ENCODE measurements around the gene SUSD4.

Gene SUSD4

DNA sequence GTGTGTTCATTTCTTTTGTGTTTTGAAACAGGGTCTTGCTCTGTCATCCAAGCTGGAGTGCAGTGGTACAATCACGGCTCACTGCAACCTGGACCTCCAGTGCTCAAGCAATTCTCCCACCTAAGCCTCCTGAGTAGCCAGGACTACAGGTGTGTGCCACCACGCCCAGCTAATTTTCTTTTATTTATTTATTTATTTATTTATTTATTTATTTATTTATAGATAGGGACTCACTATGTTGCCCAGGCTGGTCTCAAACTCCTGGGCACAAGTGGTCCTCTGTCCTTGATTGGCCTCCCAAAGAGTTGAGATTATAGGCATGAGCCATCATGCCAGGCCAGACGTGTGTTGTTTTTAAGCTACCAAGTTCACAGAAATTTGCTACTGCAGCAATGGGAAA lies 177.2 kb downstream of the SUSD4 start:
- no peak for DNase-seq (ENCODE audit: low read depth in 2 of 2)

DNA sequence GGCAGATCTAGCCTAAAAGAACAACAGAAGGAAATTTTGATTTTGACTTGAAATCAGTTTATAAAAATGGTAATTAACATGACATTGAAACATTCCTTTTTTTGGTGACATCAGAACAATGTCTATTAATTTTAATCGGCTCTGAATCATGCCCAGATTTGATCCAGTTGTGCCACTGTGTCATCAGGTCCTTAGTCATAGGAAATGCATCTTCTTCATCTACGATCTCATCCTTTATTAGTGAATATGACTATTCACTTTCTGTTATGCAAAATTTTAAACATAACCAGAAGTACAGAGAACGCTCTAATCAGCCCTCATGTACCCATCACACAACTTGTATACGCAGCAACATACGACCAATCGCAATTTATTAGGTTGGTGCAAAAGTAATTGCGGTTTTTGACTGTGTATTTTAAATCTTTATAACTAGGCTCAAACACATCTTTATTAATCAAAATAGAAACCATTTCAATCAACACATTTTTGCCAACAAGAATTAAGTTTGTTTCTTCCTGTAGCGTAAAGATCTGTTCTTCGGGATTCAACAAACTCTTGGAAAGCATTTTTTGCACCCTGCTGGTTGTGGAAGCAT lies 180.6 kb downstream of the SUSD4 start:
- DNase-seq (ENCODE audit: low read depth in 2 of 2), result no peak

DNA sequence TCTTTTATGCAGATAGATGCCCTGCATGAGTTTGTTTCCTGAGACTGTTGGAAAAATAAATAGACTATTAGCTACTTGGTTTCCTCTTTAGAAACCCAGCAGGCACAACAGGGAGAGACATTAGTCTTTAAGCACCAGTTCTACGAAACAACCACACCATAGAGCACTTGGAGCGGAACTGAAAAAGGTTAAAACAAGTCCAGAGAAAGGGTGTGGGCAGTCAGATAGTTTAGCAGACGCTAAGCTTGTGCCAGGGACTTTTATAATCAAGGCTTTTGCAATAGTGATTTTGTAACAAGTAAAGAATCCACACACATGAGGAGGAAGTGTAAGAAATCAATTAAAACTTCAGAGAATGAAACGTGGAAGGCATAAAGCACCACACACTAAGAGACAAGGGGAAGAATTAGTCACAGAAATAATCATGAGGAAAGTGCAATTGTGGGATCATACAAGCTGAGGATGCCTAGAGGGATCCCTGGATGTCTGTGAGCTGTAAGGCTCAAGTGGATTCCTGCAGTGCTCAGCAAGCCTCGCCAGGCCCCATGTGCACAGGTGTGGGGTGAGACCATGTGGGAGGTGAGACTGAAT lies 183.2 kb downstream of the SUSD4 start:
- DNase-seq (ENCODE audit: low read depth in 2 of 2), result no peak

DNA sequence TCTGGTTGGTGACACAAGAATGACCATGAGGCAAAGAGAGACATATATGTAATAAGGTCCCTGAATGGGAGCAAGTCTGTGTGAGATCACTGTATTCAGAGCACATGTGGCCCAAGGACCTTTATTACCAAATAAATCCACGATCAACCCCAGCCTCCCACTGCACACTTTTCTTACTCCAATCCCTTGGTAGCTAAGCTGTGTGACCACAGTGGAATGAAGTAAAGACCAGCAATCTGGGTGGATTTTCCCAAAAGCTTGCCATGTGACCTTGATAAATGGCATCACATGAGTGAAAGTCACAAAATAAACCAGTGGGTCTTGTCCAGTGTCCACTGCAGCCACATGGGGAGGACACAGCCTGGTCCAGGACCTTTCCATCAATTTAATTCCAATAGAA lies 184.2 kb downstream of the SUSD4 start:
- DNase-seq (ENCODE audit: low read depth in 2 of 2), result no peak

DNA sequence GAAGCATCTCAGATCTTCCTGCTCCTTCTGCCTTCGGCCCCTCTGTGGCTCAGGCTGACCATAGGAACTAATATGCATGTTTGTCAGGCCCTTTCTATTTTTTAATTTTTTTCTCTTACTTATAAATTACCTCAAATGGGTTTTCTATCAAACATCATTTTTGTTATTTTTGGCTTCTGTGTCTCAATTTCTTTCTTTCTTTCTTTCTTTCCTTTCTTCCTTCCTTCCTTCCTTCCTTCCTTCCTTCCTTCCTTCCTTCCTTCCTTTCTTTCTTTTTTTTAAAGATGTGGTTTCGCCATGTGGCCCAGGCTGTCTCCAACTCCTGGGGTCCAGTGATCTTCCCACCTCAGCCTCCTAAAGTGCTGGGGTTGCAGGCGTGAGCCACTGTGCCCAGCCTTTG lies 184.7 kb downstream of the SUSD4 start:
- no peak for DNase-seq (ENCODE audit: low read depth in 2 of 2)

DNA sequence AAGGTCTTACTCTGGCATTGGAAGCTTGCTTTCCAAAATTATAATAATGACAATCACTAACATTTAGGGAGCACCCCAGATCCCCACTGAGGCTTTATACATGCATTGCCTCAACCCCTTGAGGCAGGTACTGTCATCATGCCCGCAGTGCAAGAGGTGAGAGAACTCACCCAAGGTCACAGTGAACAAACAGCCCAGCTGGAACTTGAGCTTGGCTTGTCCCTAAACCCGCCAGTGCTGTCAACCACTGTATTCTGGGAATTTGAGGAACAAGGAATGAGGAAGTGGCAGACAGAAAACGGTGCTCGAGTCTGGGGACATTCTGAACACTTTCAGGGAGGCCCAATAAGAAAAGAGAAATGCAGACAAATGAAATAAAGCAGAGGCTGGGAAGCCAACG lies 186.3 kb downstream of the SUSD4 start:
- no peak for DNase-seq (ENCODE audit: low read depth in 2 of 2)

DNA sequence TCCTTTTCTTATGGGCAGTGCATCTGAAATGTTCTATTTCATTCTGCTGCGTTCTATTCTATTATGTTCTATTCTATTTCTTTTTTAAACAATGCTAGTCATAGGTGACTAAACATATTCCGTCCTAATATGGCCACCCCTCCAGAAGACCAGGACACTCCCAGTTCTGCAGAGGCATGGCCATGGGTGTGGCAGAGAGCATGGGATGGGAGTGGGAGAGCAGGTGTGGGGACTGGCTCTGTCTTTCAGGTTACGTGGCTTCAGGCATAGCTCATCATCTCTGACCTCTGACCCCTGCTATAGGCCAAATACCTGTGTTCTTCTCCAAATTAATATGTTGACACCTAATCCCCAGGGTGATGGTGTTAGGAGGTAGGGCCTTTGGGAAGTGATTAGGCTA lies 187.5 kb downstream of the SUSD4 start:
- DNase-seq (ENCODE audit: low read depth in 2 of 2), result no peak

DNA sequence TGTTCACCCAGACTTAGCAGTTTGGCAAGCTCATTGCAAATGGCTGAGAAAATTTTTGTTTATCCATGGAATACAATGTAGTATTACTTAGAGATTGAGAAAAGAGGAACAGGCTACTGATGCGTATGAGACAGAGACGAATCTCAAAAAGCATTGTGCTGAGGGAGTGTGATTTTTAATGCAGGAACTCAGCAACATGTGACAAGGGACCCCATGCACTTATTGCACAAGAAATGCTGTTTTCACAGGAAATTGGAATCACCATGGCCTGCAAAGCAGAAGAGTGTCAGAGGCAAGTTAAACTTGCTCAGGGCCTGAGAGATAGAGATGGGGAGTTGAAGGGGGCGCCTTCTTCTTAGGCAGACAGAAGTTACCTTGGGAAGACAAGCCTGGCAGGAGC lies 188.3 kb downstream of the SUSD4 start:
- no peak for DNase-seq (ENCODE audit: low read depth in 2 of 2)

DNA sequence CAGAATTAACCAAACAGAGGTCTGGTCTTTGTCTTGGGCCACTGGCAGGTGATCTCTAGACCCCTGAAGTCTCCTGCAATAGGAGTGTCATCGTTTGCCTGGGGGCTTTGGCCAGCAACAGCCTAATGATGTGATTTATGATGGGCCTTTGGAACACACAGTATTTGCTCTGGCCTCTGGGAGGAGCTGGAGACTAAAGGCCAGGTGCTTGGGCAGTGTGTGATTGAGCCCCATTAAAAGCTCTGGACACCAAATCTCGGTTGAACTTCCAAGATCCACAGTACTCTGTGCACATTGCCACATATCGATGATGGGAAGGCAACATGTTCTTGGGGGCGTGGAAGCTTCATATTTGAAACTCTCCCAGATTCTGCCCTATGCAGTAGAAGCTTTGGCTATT lies 188.9 kb downstream of the SUSD4 start:
- DNase-seq (ENCODE audit: low read depth in 2 of 2), result no peak

Measured in stimulated activated CD4-positive, alpha-beta T cell treated with anti-CD3 and anti-CD28 coated beads, Interleukin-12 subunit alpha, Interleukin-12 subunit beta, amount 100 ng/mL, for 24 hours (primary cell).